A673 (cell line): ENCODE results near the gene BABAM2.

Experiments used
- CTCF ChIP-seq: fragments of 300-800, 200-600 bp; sonication (generic); conservative IDR thresholded peaks from 2 replicates; pipeline ENCODE4 v1.5.1; 2017; ENCODE audit warnings: low read depth, mild to moderate bottlenecking, antibody characterized with exemption, low read length, moderate library complexity, mixed read lengths
- EZH2 ChIP-seq: fragments of 200-600 bp; sonication (generic); IDR thresholded peaks from 2 replicates; pipeline ENCODE4 v1.6.1; 2017; ENCODE audit warnings: borderline replicate concordance, low read depth, mild to moderate bottlenecking, mixed read lengths, antibody characterized with exemption, low read length; ENCODE audit not compliant: poor library complexity, severe bottlenecking

DNA sequence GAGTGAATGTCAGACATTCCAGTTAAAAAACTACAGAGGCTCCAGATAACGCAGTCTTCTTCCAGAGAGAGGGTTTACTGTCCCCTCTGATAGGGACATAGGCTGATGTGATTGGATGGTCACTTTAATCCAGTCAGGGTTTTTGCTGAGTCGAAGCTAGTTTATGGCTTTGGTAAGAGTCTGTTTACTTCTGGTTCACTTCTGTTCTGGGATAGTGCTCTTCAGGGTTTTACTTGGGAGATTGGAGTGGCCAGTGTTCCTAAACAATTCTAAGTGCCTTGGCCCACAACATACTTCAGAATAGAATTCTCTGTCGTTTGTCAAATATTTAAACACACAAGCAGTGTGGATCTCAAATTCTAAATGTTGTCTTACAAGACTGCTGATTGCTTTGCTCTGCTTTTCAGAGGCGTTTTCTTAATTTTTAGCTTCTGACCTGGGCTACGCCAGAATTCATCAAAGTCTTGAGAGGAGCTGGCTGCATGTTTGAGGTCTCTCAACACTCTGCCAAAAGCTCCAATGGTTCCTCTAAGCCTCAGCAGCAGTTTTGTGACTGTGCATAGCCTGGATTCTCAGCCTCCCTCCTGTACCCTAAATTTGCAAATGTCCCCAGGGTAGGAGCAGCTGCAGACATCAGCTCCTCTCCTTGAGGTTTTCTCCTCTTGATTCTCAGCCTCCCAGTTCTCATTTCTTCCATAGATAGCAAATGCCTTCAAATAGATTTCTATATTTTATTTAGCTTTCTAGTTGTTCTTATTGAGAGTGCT is 105.8 kb downstream of the BABAM2 start:
- TF ChIP-seq CTCF: no peak
- TF ChIP-seq EZH2: no peak
